GM19438 (cell line): ENCODE data around the gene LAPTM5.

ENCODE experiments used
- ATAC-seq: cut with Tn5 transposase; IDR thresholded peaks from one replicate; pipeline ENCODE4 v1.9.1; 2021; ENCODE audit warnings: low read depth; ENCODE audit not compliant: unreplicated experiment

Gene LAPTM5

GRCh38 chr1:30686236-30686935, 71.2 kb downstream of the LAPTM5 start:
- no peak for ATAC-seq

- no peak for ATAC-seq
Observed at GRCh38 chr1:30685796-30686165, 71.8 kb downstream of the LAPTM5 start.

GRCh38 chr1:30684881-30685795, 72.4 kb downstream of the LAPTM5 start:
- no peak for ATAC-seq

- no peak for ATAC-seq
Observed at GRCh38 chr1:30684259-30684658, 73.3 kb downstream of the LAPTM5 start.

DNA sequence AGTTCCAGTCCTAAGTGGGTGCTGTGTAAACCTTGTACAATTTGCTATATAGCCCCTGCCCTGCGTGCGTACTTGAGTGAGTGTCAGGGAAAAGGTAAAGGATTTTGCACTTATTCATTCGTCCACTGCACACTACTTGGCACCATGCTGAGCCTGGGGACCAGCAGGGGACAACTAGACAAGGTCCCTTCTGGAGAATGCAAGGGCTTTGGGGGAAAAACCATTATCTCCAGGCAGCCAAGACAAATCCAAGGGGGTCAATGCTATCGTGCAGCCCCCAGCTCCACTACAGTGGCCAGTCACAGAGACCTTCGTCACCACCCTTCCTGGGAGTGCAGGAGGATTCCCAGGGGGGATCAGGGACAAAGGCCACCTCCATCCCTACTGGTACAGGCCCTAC, 73.9 kb downstream of the LAPTM5 start:
- no peak for ATAC-seq
